ENCODE measurements around the gene HRH1. TPM values are rescaled to one million over a fixed set of nuclear protein-coding genes. Genes with fewer than 3 reads are reported as not detected.

The HRH1 gene
- total and polyA plus RNA-seq, 11 donors: 0.40 to 4.3 (median 1.3) TPM

- WGBS, 4 donors: 90 to 94% (median 91%) methylated on average over 3 of the region's 3 CpGs
- intact Hi-C loops (cut with DNase I): no loop called here
Observed at GRCh38 chr3:11185144-11185543, 30.9 kb downstream of the HRH1 start.

GRCh38 chr3:11185564-11186317, 31.4 kb downstream of the HRH1 start:
- no peaks in the 10 kb centered on the region for H3K27me3 ChIP-seq
- H3K36me3 ChIP-seq: no peaks in the 10 kb centered on the region
- ATAC-seq: peak; percentile 96 to 99 (median 98)
- intact Hi-C loops (cut with DNase I): no loop called here
- TF ChIP-seq POLR2A (IDR thresholded peaks at IDR 0.05) (no peak), CTCF (IDR thresholded peaks at IDR 0.05) (no peak)
- WGBS, 4 donors: 15 to 26% (median 19%) methylated on average over 13 of the region's 13 CpGs
- DNase-seq: peak; percentile 74 to 90 (median 82)
- H3K4me1 ChIP-seq: peaks cover 0 to 24% (median 17%) of the 10 kb centered on the region in 12 donors
- H3K4me3 ChIP-seq: peak overlapping the region in 2 of 12 donors; percentile 8 to 11
- no peaks in the 10 kb centered on the region for H3K9me3 ChIP-seq
- peak overlapping the region in 7 of 12 donors; percentile 8 to 69 (median 58) for H3K27ac ChIP-seq

More at GRCh38 chr3:11185144-11185543, 30.9 kb downstream of the HRH1 start:
- peak overlapping the region in 6 of 12 donors; percentile 8 to 58 (median 38) for H3K27ac ChIP-seq
- peaks cover 0 to 24% (median 17%) of the 10 kb centered on the region in 12 donors for H3K4me1 ChIP-seq
- no peak for TF ChIP-seq CTCF (IDR thresholded peaks at IDR 0.05)
- no peaks in the 10 kb centered on the region for H3K27me3 ChIP-seq
- H3K4me3 ChIP-seq: no peak overlapping the region
- ATAC-seq (no peak), DNase-seq (no peak)
- H3K9me3 ChIP-seq: no peaks in the 10 kb centered on the region
- no peaks in the 10 kb centered on the region for H3K36me3 ChIP-seq

- intact Hi-C loops (cut with DNase I): no loop called here
- H3K36me3 ChIP-seq: no peaks in the 10 kb centered on the region
- H3K27ac ChIP-seq: peak overlapping the region in 4 of 12 donors; percentile 27 to 69 (median 62)
- ATAC-seq: no peak
- DNase-seq: no peak
- H3K9me3 ChIP-seq: no peaks in the 10 kb centered on the region
- H3K4me3 ChIP-seq: no peak overlapping the region
- TF ChIP-seq POLR2A (IDR thresholded peaks at IDR 0.05): no peak
- no peak for TF ChIP-seq CTCF (IDR thresholded peaks at IDR 0.05)
- 36 to 61% (median 54%) methylated on average over 1 of the region's 1 CpG for WGBS, 4 donors
- peaks cover 0 to 24% (median 17%) of the 10 kb centered on the region in 12 donors for H3K4me1 ChIP-seq
- H3K27me3 ChIP-seq: no peaks in the 10 kb centered on the region
Observed at GRCh38 chr3:11186318-11186692, 32.0 kb downstream of the HRH1 start.

GRCh38 chr3:11186771-11187191, 32.5 kb downstream of the HRH1 start:
- peaks cover 0 to 24% (median 17%) of the 10 kb centered on the region in 12 donors for H3K4me1 ChIP-seq
- DNase-seq (no peak), ATAC-seq (no peak)
- intact Hi-C loops (cut with DNase I): no loop called here
- TF ChIP-seq CTCF (IDR thresholded peaks at IDR 0.05): no peak
- no peak for TF ChIP-seq POLR2A (IDR thresholded peaks at IDR 0.05)
- H3K36me3 ChIP-seq: no peaks in the 10 kb centered on the region
- peak overlapping the region in 4 of 12 donors; percentile 15 to 69 (median 62) for H3K27ac ChIP-seq
- no peak overlapping the region for H3K4me3 ChIP-seq
- H3K27me3 ChIP-seq: no peaks in the 10 kb centered on the region
- 27 to 38% (median 32%) methylated on average over 2 of the region's 2 CpGs for WGBS, 4 donors
- no peaks in the 10 kb centered on the region for H3K9me3 ChIP-seq

Measured in heart left ventricle (tissue), 16 donors.